OCI-LY7 (cell line): ENCODE measurements around the gene UBAC1. TPM values are rescaled to one million over a fixed set of nuclear protein-coding genes. Genes with fewer than 3 reads are reported as not detected.

Experiments used
- BruUV-seq: library from RNA; stranded (reverse); fragments of 400-500 nt; replicated peaks from 2 replicates; lab custom pipeline; 2021; lab: Mats Ljungman, UMichigan
- CTCF ChIA-PET: fragments of 300-600 bp; sonication (Branson Sonifier 250); formaldehyde crosslinking; loops from one replicate; lab custom pipeline; 2022; ENCODE audit warnings: antibody characterized with exemption; ENCODE audit not compliant: unreplicated experiment; lab: Charles Lee
- POLR2A ChIA-PET: fragments of 300-600 bp; sonication (Branson Sonifier 250); formaldehyde crosslinking; loops from one replicate; lab custom pipeline; 2022; ENCODE audit warnings: antibody characterized with exemption; lab: Charles Lee
- DNase-seq: peaks from one replicate; pipeline ENCODE4 v3.0.0-alpha.2; 2015; ENCODE audit warnings: low spot score
- H2AFZ ChIP-seq: fragments of 200-600 bp; sonication (generic), shearing (Covaris generic); 2 replicates; pipeline ENCODE4 v1.6.1; 2014; ENCODE audit warnings: mild to moderate bottlenecking, antibody characterized with exemption, low read length, moderate library complexity
- H3K27ac ChIP-seq: fragments of 200-600 bp; sonication (generic); 2 replicates; pipeline ENCODE4 v1.5.1; 2014; ENCODE audit warnings: mixed run types, low read depth, mild to moderate bottlenecking, moderate library complexity, low read length, inconsistent platforms; ENCODE audit not compliant: poor library complexity, severe bottlenecking
- H3K36me3 ChIP-seq: fragments of 200-600 bp; sonication (generic); 2 replicates; pipeline ENCODE4 v1.6.1; 2014; ENCODE audit warnings: mild to moderate bottlenecking, antibody characterized with exemption, low read length, moderate library complexity, mixed read lengths; ENCODE audit not compliant: insufficient read depth
- H3K4me1 ChIP-seq: fragments of 200-600 bp; sonication (generic); 2 replicates; pipeline ENCODE4 v1.5.1; 2014; ENCODE audit warnings: mild to moderate bottlenecking, low read length; ENCODE audit not compliant: insufficient read depth, poor library complexity, severe bottlenecking
- H3K4me2 ChIP-seq: fragments of 200-600 bp; sonication (generic); 2 replicates; pipeline ENCODE4 v1.6.1; 2014; ENCODE audit warnings: mild to moderate bottlenecking, low read length
- H3K4me3 ChIP-seq: fragments of 200-600 bp; sonication (generic); 2 replicates; pipeline ENCODE4 v1.5.1; 2014; ENCODE audit warnings: mild to moderate bottlenecking, low read depth, low read length; ENCODE audit not compliant: poor library complexity, severe bottlenecking
- H3K79me2 ChIP-seq: fragments of 200-600 bp; sonication (generic); 2 replicates; pipeline ENCODE4 v1.6.1; 2016; ENCODE audit warnings: low read depth, mild to moderate bottlenecking, low read length, moderate library complexity, mixed read lengths; ENCODE audit not compliant: insufficient read depth
- H3K9me2 ChIP-seq: fragments of 200-600 bp; sonication (generic); 2 replicates; pipeline ENCODE4 v1.6.1; 2016; ENCODE audit warnings: mild to moderate bottlenecking, low read length, mixed read lengths; ENCODE audit not compliant: insufficient read depth
- H3K9me3 ChIP-seq: fragments of 200-600 bp; sonication (generic); 2 replicates; pipeline ENCODE4 v1.6.1; 2014; ENCODE audit warnings: mild to moderate bottlenecking, mixed run types, low read length, mixed read lengths
- H4K20me1 ChIP-seq: fragments of 200-600 bp; sonication (generic); 2 replicates; pipeline ENCODE4 v1.6.1; 2014; ENCODE audit warnings: mild to moderate bottlenecking, antibody characterized with exemption, low read length, moderate library complexity, mixed read lengths; ENCODE audit not compliant: insufficient read depth
- CTCF ChIP-seq: fragments of 200-600 bp; sonication (generic); conservative IDR thresholded peaks from 2 replicates; pipeline ENCODE4 v1.5.1; 2014; ENCODE audit warnings: mild to moderate bottlenecking, antibody characterized with exemption, low read length, moderate library complexity, mixed read lengths
- EZH2phosphoT487 ChIP-seq: fragments of 200-600 bp; sonication (generic); IDR thresholded peaks from 2 replicates; pipeline ENCODE4 v1.6.1; 2018; ENCODE audit warnings: low read depth, borderline replicate concordance, mild to moderate bottlenecking, mixed run types, antibody characterized with exemption, low read length, moderate library complexity, mixed read lengths
- intact Hi-C: fragments of 100-400 bp; cut with micrococcal nuclease; formaldehyde crosslinking; loops from one replicate; pipeline ENCODE4 v1.10.0; 2022; ENCODE audit not compliant: unreplicated experiment
- total RNA-seq, 2 experiments: library from RNA; depleted of rRNA in 1 of 2; stranded (reverse); fragments of >200 nt in 1 of 2; shearing (Covaris generic) in 1 of 2; gene quantifications; 2 replicates each; pipeline ENCODE4 v1.2.3, GENCODE V29; 2014 to 2022

UBAC1 gene
- total RNA-seq, 2 experiments from 2014 or later, result 42.3 to 59.2 TPM

GRCh38 chr9:135982499-135983207, 21.5 kb upstream of the UBAC1 start:
- Histone ChIP-seq H3K9me3 (no peaks in the 10 kb centered on the region), H3K27ac (no peak overlapping the region), H2AFZ (no peak overlapping the region), H3K4me3 (no peak overlapping the region), H3K4me2 (no peak overlapping the region), H4K20me1 (no peaks in the 10 kb centered on the region), H3K9me2 (no peaks in the 10 kb centered on the region), H3K36me3 (no peaks in the 10 kb centered on the region), H3K79me2 (no peaks in the 10 kb centered on the region), H3K4me1 (no peaks in the 10 kb centered on the region)
- BruUV-seq, result no TSS peak
- intact Hi-C loops, result no loop called here
- CTCF ChIA-PET, result no interaction called here
- POLR2A ChIA-PET, result no interaction called here
- TF ChIP-seq EZH2phosphoT487 (no peak), CTCF (no peak)
- DNase-seq, result no peak

- intact Hi-C loops, result no loop called here
- Histone ChIP-seq H3K9me2 (no peaks in the 10 kb centered on the region), H2AFZ (no peak overlapping the region), H3K36me3 (no peaks in the 10 kb centered on the region), H3K79me2 (no peaks in the 10 kb centered on the region), H3K9me3 (no peaks in the 10 kb centered on the region), H3K4me1 (no peaks in the 10 kb centered on the region), H3K4me2 (no peak overlapping the region), H3K4me3 (no peak overlapping the region), H3K27ac (no peak overlapping the region), H4K20me1 (no peaks in the 10 kb centered on the region)
- no peak for DNase-seq
- no TSS peak for BruUV-seq
- ChIA-PET CTCF (no interaction called here), POLR2A (no interaction called here)
- TF ChIP-seq EZH2phosphoT487, result no peak
- TF ChIP-seq CTCF, result no peak
Measured at GRCh38 chr9:135980926-135981630, 19.9 kb upstream of the UBAC1 start.
